ENCODE results near the gene CDC42SE1. TPM values are rescaled to one million over a fixed set of nuclear protein-coding genes. Genes with fewer than 3 reads are reported as not detected.

CDC42SE1 gene
- total RNA-seq, 1 donor from 2014 or later = 116 TPM

GRCh38 chr1:151085953-151086559, 26.6 kb upstream of the CDC42SE1 start:
- Histone ChIP-seq H3K4me2 (ENCODE audit: low read length) (no peak overlapping the region), H3K27me3 (ENCODE audit: insufficient read depth, low read length) (no peaks in the 10 kb centered on the region), H3K79me2 (ENCODE audit: insufficient read depth, low read length) (no peaks in the 10 kb centered on the region), H3K9ac (ENCODE audit: low read length) (no peak overlapping the region), H3K4me3 (ENCODE audit: insufficient read depth, low read depth, low read length) (no peak overlapping the region), H3K36me3 (ENCODE audit: insufficient read depth, low read length) (no peaks in the 10 kb centered on the region), H3K4me1 (ENCODE audit: insufficient read depth, low read length) (no peaks in the 10 kb centered on the region), H3K9me3 (ENCODE audit: insufficient read depth, low read depth, low read length) (no peaks in the 10 kb centered on the region), H3K27ac (ENCODE audit: low read depth, low read length) (no peak overlapping the region), H4K20me1 (ENCODE audit: insufficient read depth, low read length) (no peaks in the 10 kb centered on the region), H2AFZ (ENCODE audit: low read depth, low read length) (no peak overlapping the region)
- FAIRE-seq = no peak
- H3K4me1 Mint-ChIP-seq (ENCODE audit: low read depth, unreplicated experiment) = no peaks in the 10 kb centered on the region
- no peak for TF ChIP-seq CTCF (IDR thresholded peaks at IDR 0.05; ENCODE audit: insufficient read depth, low read depth, low read length)
- TF ChIP-seq EZH2 (IDR thresholded peaks at IDR 0.05; ENCODE audit: insufficient read depth, low read length) = no peak
- no peaks in the 10 kb centered on the region for H3K27me3 Mint-ChIP-seq (ENCODE audit: low read depth, unreplicated experiment)
- no peak overlapping the region for H3K27ac Mint-ChIP-seq (ENCODE audit: unreplicated experiment)
- H3K9me3 Mint-ChIP-seq (ENCODE audit: unreplicated experiment) = no peaks in the 10 kb centered on the region
- no peaks in the 10 kb centered on the region for H3K36me3 Mint-ChIP-seq (ENCODE audit: low read depth, unreplicated experiment)
- no peak overlapping the region for H3K4me3 Mint-ChIP-seq (ENCODE audit: unreplicated experiment)
- DNase-seq (ENCODE audit: low read depth) = no peak

DNA sequence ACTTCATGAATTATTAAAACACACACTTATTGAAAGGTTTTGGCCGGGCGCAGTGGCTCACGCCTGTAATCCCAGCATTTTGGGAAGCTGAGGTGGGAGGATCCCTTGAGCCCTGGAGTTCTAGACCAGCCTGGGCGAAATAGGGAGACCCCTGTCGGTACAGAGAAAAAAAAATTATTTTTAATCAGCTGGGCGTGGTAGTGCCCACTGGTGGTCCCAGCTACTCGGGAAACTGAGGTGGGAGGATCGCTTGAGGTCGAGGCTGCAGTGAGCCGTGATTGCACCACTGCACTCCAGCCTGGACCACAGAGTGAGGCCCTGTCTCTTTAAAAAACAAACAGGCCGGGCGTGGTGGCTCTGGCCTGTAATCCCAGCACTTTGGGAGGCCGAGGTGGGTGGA, 12.8 kb upstream of the CDC42SE1 start:
- H3K9me3 ChIP-seq (ENCODE audit: insufficient read depth, low read depth, low read length) = no peaks in the 10 kb centered on the region
- H3K4me2 ChIP-seq (ENCODE audit: low read length) = no peak overlapping the region
- Mint-ChIP-seq H3K4me1 (ENCODE audit: low read depth, unreplicated experiment) (peaks cover 9% of the 10 kb centered on the region), H3K9me3 (ENCODE audit: unreplicated experiment) (no peaks in the 10 kb centered on the region), H3K27ac (ENCODE audit: unreplicated experiment) (peak overlapping the region; percentile 20), H3K27me3 (ENCODE audit: low read depth, unreplicated experiment) (no peaks in the 10 kb centered on the region), H3K36me3 (ENCODE audit: low read depth, unreplicated experiment) (peaks cover 14% of the 10 kb centered on the region), H3K4me3 (ENCODE audit: unreplicated experiment) (no peak overlapping the region)
- peaks cover 13% of the 10 kb centered on the region for H3K36me3 ChIP-seq (ENCODE audit: insufficient read depth, low read length)
- H3K79me2 ChIP-seq (ENCODE audit: insufficient read depth, low read length) = peaks cover 25% of the 10 kb centered on the region
- H3K27me3 ChIP-seq (ENCODE audit: insufficient read depth, low read length) = no peaks in the 10 kb centered on the region
- H4K20me1 ChIP-seq (ENCODE audit: insufficient read depth, low read length) = peaks cover 5% of the 10 kb centered on the region
- no peak for DNase-seq (ENCODE audit: low read depth)
- no peak overlapping the region for H3K4me3 ChIP-seq (ENCODE audit: insufficient read depth, low read depth, low read length)
- no peak for FAIRE-seq
- TF ChIP-seq EZH2 (IDR thresholded peaks at IDR 0.05; ENCODE audit: insufficient read depth, low read length) = no peak
- TF ChIP-seq CTCF (IDR thresholded peaks at IDR 0.05; ENCODE audit: insufficient read depth, low read depth, low read length) = no peak
- H3K9ac ChIP-seq (ENCODE audit: low read length) = no peak overlapping the region
- H3K4me1 ChIP-seq (ENCODE audit: insufficient read depth, low read length) = peaks cover 2% of the 10 kb centered on the region
- no peak overlapping the region for H2AFZ ChIP-seq (ENCODE audit: low read depth, low read length)
- H3K27ac ChIP-seq (ENCODE audit: low read depth, low read length) = no peak overlapping the region

Data from astrocyte (in vitro differentiated cells and primary cell).